Thyroid gland (tissue), 4 donors: ENCODE measurements around the gene HOXA7. TPM values are rescaled to one million over a fixed set of nuclear protein-coding genes. Genes with fewer than 3 reads are reported as not detected.

ENCODE experiments used
- DNase-seq, 2 donors: peaks; one replicate each; pipeline ENCODE4 v3.0.0-alpha.2; 2019
- H3K27ac ChIP-seq, 3 donors: fragments of 200-600 bp; sonication (generic); 1 replicate in 2 of 3; 2 replicates in 1 of 3; pipeline ENCODE4 v1.5.1; 2016 to 2019; ENCODE audit warnings: mild to moderate bottlenecking in 1 of 3, moderate library complexity in 1 of 3
- H3K27me3 ChIP-seq: fragments of 200-600 bp; sonication (generic); one replicate; pipeline ENCODE4 v1.5.1; 2019
- H3K36me3 ChIP-seq, 2 donors: fragments of 200-600 bp; sonication (generic); one replicate each; pipeline ENCODE4 v1.5.1; 2016 to 2019
- H3K4me1 ChIP-seq, 2 donors: fragments of 200-600 bp; sonication (generic); one replicate each; pipeline ENCODE4 v1.5.1; 2017 to 2019
- H3K4me3 ChIP-seq, 3 donors: fragments of 200-600 bp; sonication (generic); replicated peaks in 1 of 3; 1 replicate in 2 of 3; 2 replicates in 1 of 3; pipeline ENCODE4 v1.5.1; 2016; ENCODE audit warnings: mild to moderate bottlenecking in 1 of 3
- H3K9me3 ChIP-seq: fragments of 200-600 bp; sonication (generic); one replicate; pipeline ENCODE4 v1.5.1; 2017
- CTCF ChIP-seq, 6 experiments: fragments of 200-600 bp in 3 of 6; fragments of 450-650 bp in 3 of 6; sonication (generic) in 3 of 6; IDR thresholded peaks; one replicate each; pipeline ENCODE4 v1.5.1; 2016 to 2019; ENCODE audit warnings: antibody characterized with exemption in 6 of 6, mild to moderate bottlenecking in 2 of 6, inconsistent platforms in 1 of 6, moderate library complexity in 1 of 6
- POLR2A ChIP-seq, 2 donors: fragments of 450-650 bp; IDR thresholded peaks; one replicate each; pipeline ENCODE4 v1.6.1; 2017; ENCODE audit warnings: antibody characterized with exemption in 2 of 2, mild to moderate bottlenecking in 2 of 2, moderate library complexity in 1 of 2
- WGBS, 2 donors: methylation state at CpG; one replicate each; pipeline ENCODE4 v1.1.5; 2017; 5-methylcytosine and 5-hydroxymethylcytosine counted together
- intact Hi-C: fragments of 100-400 bp; cut with DNase I; formaldehyde crosslinking; loops from one replicate; pipeline ENCODE4 v1.15.1; 2023
- total RNA-seq, 4 donors: library from RNA; depleted of rRNA; stranded (reverse); fragments of >200 nt; gene quantifications; one replicate each; pipeline ENCODE4 v1.2.3, GENCODE V29; 2016

HOXA7 gene
- total RNA-seq, 4 donors from 2014 or later = 0.34 to 2.1 (median 0.74) TPM

GRCh38 chr7:27165996-27166530 is 9.6 kb upstream of the HOXA7 start:
- no peak for TF ChIP-seq CTCF (IDR thresholded peaks at IDR 0.05)
- TF ChIP-seq POLR2A (IDR thresholded peaks at IDR 0.05) = no peak
- intact Hi-C loops = loop anchor here (10.0 kb wide), 1 partner anchor 1311 kb away; no protein-coding TSS in a partner anchor
- Histone ChIP-seq H3K4me3 (no peak overlapping the region), H3K9me3 (no peaks in the 10 kb centered on the region), H3K36me3 (no peaks in the 10 kb centered on the region), H3K27ac (no peak overlapping the region), H3K27me3 (peaks cover 81% of the 10 kb centered on the region), H3K4me1 (peaks cover 5 to 31% of the 10 kb centered on the region in 2 donors)
- 11 to 16% methylated on average over 8 to 44 of the region's 46 CpGs for WGBS, 2 donors
- no peak for DNase-seq

GRCh38 chr7:27165089-27165995 is 8.9 kb upstream of the HOXA7 start, which contains the start of gene HOXA9:
HOXA9 (minus strand) TSS chr7:27165537; CDS start chr7:27165457, 80 bp downstream.
- H3K4me1 ChIP-seq = peaks cover 10 to 36% of the 10 kb centered on the region in 2 donors
- DNase-seq = peak in 1 of 2 donors; percentile 31
- H3K4me3 ChIP-seq = no peak within 1 kb of the TSS
- no peaks in the 10 kb centered on the region for H3K36me3 ChIP-seq
- no peak within 1 kb of the TSS for H3K27ac ChIP-seq
- 12% methylated on average over 31 to 37 of the region's 82 CpGs for WGBS, 2 donors
- no peaks in the 10 kb centered on the region for H3K9me3 ChIP-seq
- peaks cover 76% of the 10 kb centered on the region for H3K27me3 ChIP-seq
- TF ChIP-seq POLR2A (IDR thresholded peaks at IDR 0.05) (no peak), CTCF (IDR thresholded peaks at IDR 0.05) (no peak)
- intact Hi-C loops = loop anchor here (10.0 kb wide), 1 partner anchor 1311 kb away; no protein-coding TSS in a partner anchor

GRCh38 chr7:27164367-27165088 is 8.1 kb upstream of the HOXA7 start:
- Histone ChIP-seq H3K36me3 (no peaks in the 10 kb centered on the region), H3K4me3 (no peak overlapping the region), H3K4me1 (peaks cover 12 to 31% of the 10 kb centered on the region in 2 donors), H3K27me3 (peaks cover 75% of the 10 kb centered on the region), H3K27ac (no peak overlapping the region), H3K9me3 (no peaks in the 10 kb centered on the region)
- TF ChIP-seq POLR2A (IDR thresholded peaks at IDR 0.05) (no peak), CTCF (IDR thresholded peaks at IDR 0.05) (no peak)
- intact Hi-C loops = loop anchor here (5.0 to 10.0 kb wide), 2 partner anchors 787 to 1310 kb away; no protein-coding TSS in a partner anchor
- 6 to 9% methylated on average over 13 to 25 of the region's 47 CpGs for WGBS, 2 donors
- DNase-seq = no peak

- Histone ChIP-seq H3K27ac (no peak overlapping the region), H3K4me1 (peaks cover 12 to 29% of the 10 kb centered on the region in 2 donors), H3K9me3 (no peaks in the 10 kb centered on the region), H3K36me3 (no peaks in the 10 kb centered on the region), H3K27me3 (peaks cover 74% of the 10 kb centered on the region), H3K4me3 (no peak overlapping the region)
- intact Hi-C loops = loop anchor here (5.0 to 10.0 kb wide), 2 partner anchors 787 to 1309 kb away; no protein-coding TSS in a partner anchor
- DNase-seq = no peak
- TF ChIP-seq CTCF (IDR thresholded peaks at IDR 0.05) (no peak), POLR2A (IDR thresholded peaks at IDR 0.05) (no peak)
- WGBS, 2 donors = 22 to 38% methylated on average over 12 of the region's 12 CpGs
These were observed 7.5 kb upstream of the HOXA7 start for GRCh38 chr7:27164045-27164366.
